K562 (cell line): ENCODE measurements around the gene RALGAPA2. TPM values are rescaled to one million over a fixed set of nuclear protein-coding genes. Genes with fewer than 3 reads are reported as not detected.

Experiments used
- ATAC-seq: fragments of 200-7000 bp; cut with Tn5 transposase; 3 replicates; pipeline ENCODE4 v1.9.1; 2020; ENCODE audit warnings: moderate library complexity
- BruUV-seq: library from RNA; stranded (reverse); fragments of 400-500 nt; replicated peaks from 2 replicates; lab custom pipeline; 2021; lab: Mats Ljungman, UMichigan
- CTCF ChIA-PET: fragments of 300-600 bp; formaldehyde crosslinking; extraction: SDS; loops from one replicate; lab custom pipeline; 2021; ENCODE audit warnings: low intra/inter-chr PET ratio; lab: Yijun Ruan, JAX
- POLR2A ChIA-PET: fragments of 300-600, 350-650 bp; sonication (Branson Sonifier 250); formaldehyde crosslinking; extraction: SDS; loops from one replicate; lab custom pipeline; 2021; ENCODE audit warnings: antibody characterized with exemption, inconsistent platforms; lab: Yijun Ruan, JAX
- DNase-seq, 4 experiments: peaks; one replicate each; pipeline versions ENCODE4 v3.0.0 to v3.0.0-alpha.2; 2011 to 2018; ENCODE audit warnings: low spot score in 3 of 4, mixed read lengths in 3 of 4; ENCODE audit errors: extremely low read depth in 1 of 4
- FAIRE-seq: peaks from 2 replicates; lab custom pipeline; 2011; peaks lifted over from hg19 to GRCh38; lab: Jason Lieb, UNC
- H2AFZ ChIP-seq: 2 replicates; pipeline ENCODE4 v1.6.0; 2011; ENCODE audit warnings: low read depth, low read length, control low read depth, inconsistent platforms
- H3K27ac ChIP-seq: fragments of 200-600 bp; 3 replicates; pipeline ENCODE4 v1.8.0; 2011; ENCODE audit warnings: low read depth, mild to moderate bottlenecking, control low read depth, inconsistent platforms, low read length, moderate library complexity, mixed read lengths; ENCODE audit errors: extremely low read depth
- H3K27me3 ChIP-seq, 2 experiments: fragments of 300-600 bp in 1 of 2; 2 replicates in 1 of 2; 3 replicates in 1 of 2; pipeline versions ENCODE4 v1.6.0 to v1.8.0; 2011; ENCODE audit warnings: inconsistent platforms in 2 of 2, low read length in 2 of 2, mild to moderate bottlenecking in 1 of 2, mixed read lengths in 1 of 2, moderate library complexity in 1 of 2; ENCODE audit not compliant: control insufficient read depth in 2 of 2, insufficient read depth in 2 of 2
- H3K36me3 ChIP-seq: fragments of 300-600 bp; 3 replicates; pipeline ENCODE4 v1.8.0; 2011; ENCODE audit warnings: mild to moderate bottlenecking, low read length, inconsistent platforms; ENCODE audit not compliant: control insufficient read depth, insufficient read depth
- H3K4me1 ChIP-seq, 2 experiments: fragments of 200-600 bp in 1 of 2; replicated peaks in 1 of 2; 2 replicates in 1 of 2; 3 replicates in 1 of 2; pipeline versions ENCODE4 v1.5.1 to v1.8.0; 2011; ENCODE audit warnings: inconsistent platforms in 2 of 2, low read length in 2 of 2, mild to moderate bottlenecking in 1 of 2, mixed read lengths in 1 of 2, moderate library complexity in 1 of 2; ENCODE audit not compliant: control insufficient read depth in 2 of 2, insufficient read depth in 2 of 2
- H3K4me2 ChIP-seq: 2 replicates; pipeline ENCODE4 v1.6.1; 2011; ENCODE audit warnings: low read length, control low read depth, inconsistent platforms, mixed read lengths; ENCODE audit not compliant: insufficient read depth
- H3K4me3 ChIP-seq: fragments of 200-600 bp; sonication (generic), shearing (Covaris generic); 2 replicates; pipeline ENCODE4 v1.5.1; 2016; ENCODE audit warnings: control low read depth, inconsistent platforms
- H3K79me2 ChIP-seq: fragments of 200-600 bp; 3 replicates; pipeline ENCODE4 v1.8.0; 2011; ENCODE audit warnings: low read length, inconsistent platforms; ENCODE audit not compliant: control insufficient read depth, insufficient read depth
- H3K9ac ChIP-seq, 2 experiments: 2 replicates each; pipeline versions ENCODE4 v1.6.0 to v1.6.1; 2011; ENCODE audit warnings: low read depth in 2 of 2, low read length in 2 of 2, control low read depth in 1 of 2, inconsistent platforms in 1 of 2, mild to moderate bottlenecking in 1 of 2, mixed read lengths in 1 of 2; ENCODE audit not compliant: insufficient read depth in 1 of 2
- H3K9me1 ChIP-seq: one replicate; pipeline ENCODE4 v1.6.0; 2011; ENCODE audit warnings: inconsistent platforms, mild to moderate bottlenecking, low read length, moderate library complexity; ENCODE audit not compliant: control insufficient read depth, insufficient read depth
- H3K9me3 ChIP-seq: replicated peaks from 2 replicates; pipeline ENCODE4 v1.5.1; 2011; ENCODE audit warnings: low read depth, low read length, inconsistent platforms; ENCODE audit not compliant: control insufficient read depth, insufficient read depth
- H4K20me1 ChIP-seq: replicated peaks from 2 replicates; pipeline ENCODE4 v1.6.1; 2011; ENCODE audit warnings: low read length, inconsistent platforms, mixed read lengths; ENCODE audit not compliant: control insufficient read depth, insufficient read depth
- ELF2 ChIP-seq: fragments of 250-450 bp; sonication (Bioruptor Pico); IDR thresholded peaks from 2 replicates; pipeline ENCODE4 v1.5.0; 2021; ENCODE audit warnings: mild to moderate bottlenecking
- POLR2H ChIP-seq: IDR thresholded peaks from 2 replicates; pipeline ENCODE4 v1.6.1; 2016; ENCODE audit warnings: missing genetic modification characterization, low read depth, mild to moderate bottlenecking, control low read depth, missing compliant biosample characterization, moderate library complexity
- SRF ChIP-seq, 2 experiments: fragments of 250-450, 450-650 bp in 1 of 2; sonication (Bioruptor Pico) in 1 of 2; sonication (generic) in 1 of 2; formaldehyde crosslinking; IDR thresholded peaks; 2 replicates each; pipeline versions ENCODE4 v1.5.0 to v1.5.1; 2020 to 2022; ENCODE audit warnings: mild to moderate bottlenecking in 1 of 2, missing genetic modification reagents in 1 of 2
- SRSF3 ChIP-seq: fragments of 200-400 bp; formaldehyde crosslinking; IDR thresholded peaks from 2 replicates; pipeline ENCODE4 v1.6.1; 2016; ENCODE audit warnings: mild to moderate bottlenecking, low read length, moderate library complexity; ENCODE audit not compliant: insufficient read depth
- TAF1 ChIP-seq: IDR thresholded peaks from 2 replicates; pipeline ENCODE4 v1.6.1; 2011; ENCODE audit warnings: mild to moderate bottlenecking, low read length, moderate library complexity; ENCODE audit not compliant: insufficient read depth, control insufficient read depth, severe bottlenecking; ENCODE audit errors: extremely low read depth
- TAL1 ChIP-seq: fragments of 450-650 bp; IDR thresholded peaks from 2 replicates; pipeline ENCODE4 v1.6.1; 2016; ENCODE audit warnings: mild to moderate bottlenecking
- WHSC1 ChIP-seq: IDR thresholded peaks from one replicate; pipeline ENCODE4 v1.6.1; 2012; ENCODE audit warnings: low read length, control low read depth, inconsistent platforms
- WGBS: fragments of 100-300 bp; shearing (Covaris generic); methylation state at CpG from one replicate; pipeline ENCODE4 v1.1.6; 2016; ENCODE audit warnings: low coverage, mixed read lengths; ENCODE audit not compliant: insufficient coverage; ENCODE audit errors: missing lambda C conversion rate; 5-methylcytosine and 5-hydroxymethylcytosine counted together
- in situ Hi-C: fragments of 300-500 bp; cut with MboI; formaldehyde crosslinking; loops from 4 replicates; pipeline ENCODE4 v1.15.0; 2018; ENCODE audit warnings: inconsistent platforms, mixed read lengths
- intact Hi-C: fragments of 100-400 bp; cut with micrococcal nuclease; formaldehyde crosslinking; loops from 2 replicates; pipeline ENCODE4 v1.14.2; 2022
- polyA plus RNA-seq, 8 experiments: library from polyadenylated mRNA; depleted of rRNA in 4 of 8; stranded (reverse) in 5 of 8; unstranded in 3 of 8; fragments of >200 nt; fragmentation: Nextera tagmentation in 2 of 8; fragmentation: Illumina TruSeq in 1 of 8; extraction: Ambion mirVana in 2 of 8; extraction: Trizol in 1 of 8; gene quantifications; 2 replicates each; pipeline versions ENCODE4 v1.2.1 to v1.2.3, GENCODE V29; 2011 to 2014; ENCODE audit warnings: inconsistent platforms in 1 of 8, missing spikeins in 1 of 8
- total RNA-seq, 7 experiments: library from RNA; depleted of rRNA in 6 of 7; stranded (reverse); fragments of >200 nt in 6 of 7; fragmentation: Illumina TruSeq in 2 of 7; extraction: Trizol in 2 of 7; gene quantifications; 2 replicates each; pipeline versions ENCODE4 v1.2.1 to v1.2.3, GENCODE V29; 2011 to 2021; ENCODE audit warnings: low replicate concordance in 1 of 7
- TF ChIP-seq, protein P1 (sequence below): fragments of 250-450 bp; sonication (Bioruptor Pico); IDR thresholded peaks from 2 replicates; pipeline ENCODE4 v1.8.0; 2022; ENCODE audit warnings: inconsistent platforms

The RALGAPA2 gene
- total and polyA plus RNA-seq, 9 of the 15 experiments (the other 6 are each of a cell fraction or from before 2014, with no cell fraction given) = 0.35 to 2.7 (median 1.4) TPM

DNA sequence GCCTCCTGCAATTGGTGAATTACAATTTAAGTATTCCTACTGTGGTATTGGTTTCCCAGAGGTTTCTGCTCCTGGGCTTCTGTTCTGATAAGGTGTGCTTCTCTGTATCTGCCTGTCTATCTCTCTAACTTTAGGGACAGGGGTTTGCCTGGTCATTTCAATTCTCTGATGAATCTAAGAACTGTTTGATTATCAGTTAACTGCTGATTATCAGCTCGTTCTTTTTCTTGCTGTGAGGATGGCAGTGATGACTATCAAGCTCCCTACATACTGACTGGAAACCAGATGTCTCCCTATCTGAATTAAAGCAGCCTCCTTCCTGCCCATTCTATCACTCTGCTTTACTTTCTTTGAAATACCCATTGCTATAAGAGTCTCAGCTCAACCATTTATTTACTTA, 224.1 kb downstream of the RALGAPA2 start (continued):
- TF ChIP-seq SRSF3 (no peak), ELF2 (no peak)
- TF ChIP-seq, all 486 proteins: peak for 0

DNA sequence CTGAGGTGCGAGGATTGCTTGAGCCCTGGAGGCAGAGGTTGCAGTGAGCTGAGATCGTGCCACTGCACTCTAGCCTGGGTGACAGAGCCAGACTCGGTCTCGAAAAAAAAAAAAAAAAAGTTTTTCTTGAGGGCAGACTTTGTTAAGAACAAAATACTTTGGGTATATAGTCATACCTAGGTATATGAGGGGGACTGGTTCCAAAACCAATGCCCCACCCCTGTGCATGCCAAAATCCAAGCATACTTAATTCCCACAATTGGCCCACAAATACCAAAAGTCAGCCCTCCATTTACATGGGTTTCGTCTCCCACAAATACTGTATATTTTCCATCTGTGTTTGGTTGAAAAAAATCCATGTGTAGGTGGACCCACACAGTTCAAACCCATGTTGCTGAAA, 224.6 kb downstream of the RALGAPA2 start:
- in situ Hi-C loops (no loop called here), intact Hi-C loops (no loop called here)
- Histone ChIP-seq H3K4me2 (no peak overlapping the region), H3K79me2 (no peaks in the 10 kb centered on the region), H3K4me3 (no peak overlapping the region), H3K9me1 (no peaks in the 10 kb centered on the region), H4K20me1 (no peaks in the 10 kb centered on the region), H3K4me1 (no peaks in the 10 kb centered on the region), H3K9ac (no peak overlapping the region), H3K27me3 (no peaks in the 10 kb centered on the region), H3K9me3 (no peaks in the 10 kb centered on the region), H2AFZ (no peak overlapping the region), H3K27ac (no peak overlapping the region), H3K36me3 (no peaks in the 10 kb centered on the region)
- DNase-seq (no peak), FAIRE-seq (no peak), ATAC-seq (no peak)
- BruUV-seq = no TSS peak
- ChIA-PET POLR2A (interaction anchor here (0.6 kb wide), 1 partner anchor 288 kb away, joined by 4 read pairs; no protein-coding TSS in a partner anchor), CTCF (no interaction called here)
- no peak for TF ChIP-seq WHSC1
- no peak for TF ChIP-seq SRF (CRISPR knock-in tag; IDR thresholded peaks at IDR 0.05)
- TF ChIP-seq, protein P1, sequence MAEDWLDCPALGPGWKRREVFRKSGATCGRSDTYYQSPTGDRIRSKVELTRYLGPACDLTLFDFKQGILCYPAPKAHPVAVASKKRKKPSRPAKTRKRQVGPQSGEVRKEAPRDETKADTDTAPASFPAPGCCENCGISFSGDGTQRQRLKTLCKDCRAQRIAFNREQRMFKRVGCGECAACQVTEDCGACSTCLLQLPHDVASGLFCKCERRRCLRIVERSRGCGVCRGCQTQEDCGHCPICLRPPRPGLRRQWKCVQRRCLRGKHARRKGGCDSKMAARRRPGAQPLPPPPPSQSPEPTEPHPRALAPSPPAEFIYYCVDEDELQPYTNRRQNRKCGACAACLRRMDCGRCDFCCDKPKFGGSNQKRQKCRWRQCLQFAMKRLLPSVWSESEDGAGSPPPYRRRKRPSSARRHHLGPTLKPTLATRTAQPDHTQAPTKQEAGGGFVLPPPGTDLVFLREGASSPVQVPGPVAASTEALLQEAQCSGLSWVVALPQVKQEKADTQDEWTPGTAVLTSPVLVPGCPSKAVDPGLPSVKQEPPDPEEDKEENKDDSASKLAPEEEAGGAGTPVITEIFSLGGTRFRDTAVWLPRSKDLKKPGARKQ (CRISPR knock-in tag) = no peak
- no peak for TF ChIP-seq POLR2H (tag)
- no peak for TF ChIP-seq TAL1
- no peak for TF ChIP-seq TAF1
- WGBS = 21% methylated on average over 4 of the region's 5 CpGs
